Panc1 (cell line): ENCODE measurements around the gene RAP1GAP2. TPM values are rescaled to one million over a fixed set of nuclear protein-coding genes. Genes with fewer than 3 reads are reported as not detected.

ENCODE experiments used
- ATAC-seq: fragments of 200-7000 bp; cut with Tn5 transposase; 2 replicates; pipeline ENCODE4 v1.9.1; 2020; ENCODE audit warnings: mild to moderate bottlenecking, moderate library complexity
- BruUV-seq: library from RNA; stranded (reverse); fragments of 400-500 nt; replicated peaks from 2 replicates; lab custom pipeline; 2021; lab: Mats Ljungman, UMichigan
- CTCF ChIA-PET: fragments of 300-600 bp; sonication (Branson Sonifier 250); formaldehyde crosslinking; loops from one replicate; lab custom pipeline; 2022; ENCODE audit warnings: antibody characterized with exemption; lab: Charles Lee
- POLR2A ChIA-PET: fragments of 300-600 bp; sonication (Branson Sonifier 250); formaldehyde crosslinking; loops from one replicate; lab custom pipeline; 2022; ENCODE audit warnings: antibody characterized with exemption; lab: Charles Lee
- DNase-seq: peaks from one replicate; pipeline ENCODE4 v3.0.0-alpha.2; 2010; ENCODE audit warnings: low read depth, low spot score
- H3K27ac ChIP-seq: 2 replicates; pipeline ENCODE4 v1.5.1; 2011; ENCODE audit warnings: mild to moderate bottlenecking, low read length, inconsistent platforms
- H3K27me3 ChIP-seq: fragments of 200-500 bp; sonication (Bioruptor generic); 2 replicates; pipeline ENCODE4 v1.6.0; 2014; ENCODE audit warnings: low read length, inconsistent platforms; ENCODE audit not compliant: control insufficient read depth, insufficient read depth
- H3K36me3 ChIP-seq: fragments of 200-500 bp; sonication (Bioruptor generic); 2 replicates; pipeline ENCODE4 v1.5.1; 2014; ENCODE audit warnings: inconsistent platforms, mild to moderate bottlenecking, low read length, moderate library complexity; ENCODE audit not compliant: control insufficient read depth, insufficient read depth
- H3K4me1 ChIP-seq: 2 replicates; pipeline ENCODE4 v1.5.1; 2011; ENCODE audit warnings: inconsistent platforms, mild to moderate bottlenecking, low read length, moderate library complexity; ENCODE audit not compliant: control insufficient read depth, insufficient read depth
- H3K4me3 ChIP-seq, 2 experiments: 2 replicates each; pipeline ENCODE4 v1.5.1; 2011 to 2012; ENCODE audit warnings: low read depth in 2 of 2, low read length in 2 of 2, mild to moderate bottlenecking in 2 of 2, inconsistent platforms in 1 of 2, moderate library complexity in 1 of 2
- H3K9me3 ChIP-seq: fragments of 200-500 bp; sonication (Bioruptor generic); 2 replicates; pipeline ENCODE4 v1.5.1; 2014; ENCODE audit warnings: low read depth, mild to moderate bottlenecking, inconsistent platforms, low read length, moderate library complexity; ENCODE audit not compliant: control insufficient read depth, insufficient read depth
- CTCF ChIP-seq: fragments of 450-650 bp; IDR thresholded peaks from 2 replicates; pipeline ENCODE4 v1.5.1; 2017; ENCODE audit warnings: mild to moderate bottlenecking
- POLR2AphosphoS5 ChIP-seq: IDR thresholded peaks from 2 replicates; pipeline ENCODE4 v1.6.1; 2012; ENCODE audit warnings: mild to moderate bottlenecking, low read depth, low read length, moderate library complexity
- REST ChIP-seq, 2 experiments: IDR thresholded peaks; 2 replicates each; pipeline ENCODE4 v1.6.1; 2011 to 2012; ENCODE audit warnings: low read depth in 2 of 2, control low read depth in 1 of 2, low read length in 1 of 2, mild to moderate bottlenecking in 1 of 2, moderate library complexity in 1 of 2; ENCODE audit not compliant: insufficient read depth in 1 of 2
- SIN3A ChIP-seq: IDR thresholded peaks from 2 replicates; pipeline ENCODE4 v1.6.1; 2012; ENCODE audit warnings: low read depth, mild to moderate bottlenecking, low read length, moderate library complexity, borderline replicate concordance; ENCODE audit not compliant: insufficient read depth
- TCF7L2 ChIP-seq: IDR thresholded peaks from 2 replicates; pipeline ENCODE4 v1.6.1; 2011; ENCODE audit warnings: mild to moderate bottlenecking, low read depth, low read length, inconsistent platforms
- in situ Hi-C: cut with HindIII; loops from 2 replicates; pipeline ENCODE4 v1.10.0; 2016; ENCODE audit warnings: low sequenced_read_pairs, low pct_unique_long_range_greater_than_20kb
- intact Hi-C: fragments of 100-400 bp; cut with micrococcal nuclease; formaldehyde crosslinking; loops from one replicate; pipeline ENCODE4 v1.10.0; 2022; ENCODE audit not compliant: unreplicated experiment
- total RNA-seq: library from RNA; stranded (reverse); gene quantifications from one replicate; pipeline ENCODE4 v1.2.1, GENCODE V29; 2021; ENCODE audit not compliant: unreplicated experiment

Gene RAP1GAP2
- total RNA-seq, 1 experiment from 2014 or later = 10.0 TPM

- H3K36me3 ChIP-seq = peaks cover 5% of the 10 kb centered on the region; the same call in 1 of the 2 replicates
- no peak for ATAC-seq
- in situ Hi-C loops = no loop called here
- intact Hi-C loops = no loop called here
- TF ChIP-seq REST (IDR thresholded peaks at IDR 0.05; ENCODE audit: insufficient read depth in 1 of 2, low read depth in 2 of 2, low read length in 1 of 2) = no peak
- no peak for TF ChIP-seq CTCF
- TF ChIP-seq TCF7L2 = no peak
- no peak for TF ChIP-seq SIN3A
- no peak for TF ChIP-seq POLR2AphosphoS5
- H3K4me3 ChIP-seq = no peak overlapping the region
- BruUV-seq = no TSS peak
- H3K27ac ChIP-seq = no peak overlapping the region
- H3K9me3 ChIP-seq = no peaks in the 10 kb centered on the region
- no peak for DNase-seq
- no peaks in the 10 kb centered on the region for H3K27me3 ChIP-seq
- no peaks in the 10 kb centered on the region for H3K4me1 ChIP-seq
- CTCF ChIA-PET = no interaction called here
- POLR2A ChIA-PET = no interaction called here
These were observed 182.8 kb downstream of the RAP1GAP2 start for GRCh38 chr17:2978991-2979390.

- POLR2A ChIA-PET = no interaction called here
- Histone ChIP-seq H3K9me3 (no peaks in the 10 kb centered on the region), H3K4me3 (no peak overlapping the region), H3K27me3 (no peaks in the 10 kb centered on the region), H3K27ac (no peak overlapping the region), H3K36me3 (peaks cover 5% of the 10 kb centered on the region; the same call in 1 of the 2 replicates), H3K4me1 (no peaks in the 10 kb centered on the region)
- intact Hi-C loops = no loop called here
- no peak for ATAC-seq
- no peak for DNase-seq
- TF ChIP-seq TCF7L2 (no peak), SIN3A (no peak), CTCF (no peak), POLR2AphosphoS5 (no peak), REST (IDR thresholded peaks at IDR 0.05; ENCODE audit: insufficient read depth in 1 of 2, low read depth in 2 of 2, low read length in 1 of 2) (no peak)
- CTCF ChIA-PET = no interaction called here
- BruUV-seq = no TSS peak
- in situ Hi-C loops = no loop called here
These were observed 184.1 kb downstream of the RAP1GAP2 start for GRCh38 chr17:2980211-2980903.
